HCT116 (cell line): Measurements from ENCODE around the gene P2RY14. TPM values are rescaled to one million over a fixed set of nuclear protein-coding genes. Genes with fewer than 3 reads are reported as not detected.

Experiments
- ATAC-seq: fragments of 200-7000 bp; cut with Tn5 transposase; 2 replicates; pipeline ENCODE4 v1.9.1; 2020; ENCODE audit warnings: mild to moderate bottlenecking, moderate library complexity
- BruUV-seq: library from RNA; stranded (reverse); fragments of 400-500 nt; replicated peaks from 2 replicates; lab custom pipeline; 2021; lab: Mats Ljungman, UMichigan
- CTCF ChIA-PET: fragments of 300-600 bp; sonication (Branson Sonifier 250); formaldehyde crosslinking; loops from one replicate; lab custom pipeline; 2021; ENCODE audit warnings: antibody characterized with exemption; lab: Charles Lee
- POLR2A ChIA-PET: fragments of 300-600, 350-600 bp; sonication (Branson Sonifier 250); formaldehyde crosslinking; loops from one replicate; lab custom pipeline; 2021; ENCODE audit warnings: antibody characterized with exemption; lab: Charles Lee
- RAD21 ChIA-PET, 2 experiments: fragments of 300-600 bp; sonication (Branson Sonifier 250); formaldehyde crosslinking; loops; one replicate each; lab custom pipeline; 2023; ENCODE audit warnings: low total read pairs in 2 of 2; ENCODE audit not compliant: uncharacterized antibody in 2 of 2, unreplicated experiment in 2 of 2, low non-redundant PET in 1 of 2; lab: Charles Lee
- DNase-seq: peaks from one replicate; pipeline ENCODE4 v3.0.0-alpha.2; 2010; ENCODE audit warnings: low read depth, low spot score
- H2AFZ ChIP-seq: fragments of 200-600 bp; shearing (Covaris generic), sonication (generic); 2 replicates; pipeline ENCODE4 v1.6.1; 2017; ENCODE audit warnings: low read depth, mixed run types, mixed read lengths, antibody characterized with exemption, low read length; ENCODE audit not compliant: poor library complexity, severe bottlenecking
- H3K27ac ChIP-seq: 2 replicates; pipeline ENCODE4 v1.5.1; 2012; ENCODE audit warnings: low read depth, low read length
- H3K27me3 ChIP-seq: fragments of 200-600 bp; sonication (generic); 2 replicates; pipeline ENCODE4 v1.6.1; 2016; ENCODE audit warnings: mixed run types, low read length, mixed read lengths; ENCODE audit not compliant: insufficient read depth
- H3K36me3 ChIP-seq, 2 experiments: fragments of 200-500 bp in 1 of 2; fragments of 200-600 bp in 1 of 2; sonication (Bioruptor generic) in 1 of 2; sonication (generic) in 1 of 2; 2 replicates each; pipeline versions ENCODE4 v1.5.1 to v1.6.1; 2014 to 2016; ENCODE audit warnings: low read length in 2 of 2, inconsistent platforms in 1 of 2, mixed read lengths in 1 of 2, mixed run types in 1 of 2; ENCODE audit not compliant: insufficient read depth in 2 of 2, control insufficient read depth in 1 of 2
- H3K4me1 ChIP-seq, 2 experiments: fragments of 200-600 bp in 1 of 2; sonication (generic) in 1 of 2; 2 replicates each; pipeline versions ENCODE4 v1.5.1 to v1.6.1; 2012 to 2017; ENCODE audit warnings: low read length in 2 of 2, inconsistent platforms in 1 of 2, mild to moderate bottlenecking in 1 of 2, mixed read lengths in 1 of 2, mixed run types in 1 of 2, moderate library complexity in 1 of 2; ENCODE audit not compliant: insufficient read depth in 2 of 2, control insufficient read depth in 1 of 2
- H3K4me2 ChIP-seq: fragments of 200-600 bp; sonication (generic); 2 replicates; pipeline ENCODE4 v1.6.1; 2017; ENCODE audit warnings: mixed run types, low read length, mixed read lengths
- H3K4me3 ChIP-seq, 2 experiments: fragments of 200-600 bp in 1 of 2; sonication (generic) in 1 of 2; replicated peaks in 1 of 2; 2 replicates each; pipeline ENCODE4 v1.5.1; 2011 to 2016; ENCODE audit warnings: low read length in 2 of 2, control low read depth in 1 of 2, low read depth in 1 of 2, mild to moderate bottlenecking in 1 of 2, mixed read lengths in 1 of 2, mixed run types in 1 of 2
- H3K79me2 ChIP-seq: fragments of 200-600 bp; sonication (generic); 2 replicates; pipeline ENCODE4 v1.6.1; 2017; ENCODE audit warnings: mild to moderate bottlenecking, mixed run types, low read length, moderate library complexity, mixed read lengths; ENCODE audit not compliant: insufficient read depth
- H3K9ac ChIP-seq: fragments of 200-600 bp; sonication (generic); 2 replicates; pipeline ENCODE4 v1.6.1; 2016; ENCODE audit warnings: low read length, mixed read lengths
- H3K9me2 ChIP-seq: fragments of 200-600 bp; sonication (generic), shearing (Covaris generic); 2 replicates; pipeline ENCODE4 v1.6.1; 2017; ENCODE audit warnings: mixed run types, mild to moderate bottlenecking, moderate library complexity; ENCODE audit not compliant: insufficient read depth
- H3K9me3 ChIP-seq, 2 experiments: fragments of 200-500 bp in 1 of 2; fragments of 200-600 bp in 1 of 2; sonication (Bioruptor generic) in 1 of 2; sonication (generic) in 1 of 2; 2 replicates each; pipeline ENCODE4 v1.6.1; 2014 to 2017; ENCODE audit warnings: low read length in 2 of 2, mixed read lengths in 2 of 2, inconsistent platforms in 1 of 2, low read depth in 1 of 2, mild to moderate bottlenecking in 1 of 2, mixed run types in 1 of 2, moderate library complexity in 1 of 2; ENCODE audit not compliant: control insufficient read depth in 1 of 2, insufficient read depth in 1 of 2
- H4K20me1 ChIP-seq: fragments of 200-600 bp; sonication (generic), shearing (Covaris generic); 2 replicates; pipeline ENCODE4 v1.6.1; 2017; ENCODE audit warnings: mixed run types, mild to moderate bottlenecking, moderate library complexity; ENCODE audit not compliant: insufficient read depth
- CBX3 ChIP-seq: IDR thresholded peaks from 2 replicates; pipeline ENCODE4 v1.6.1; 2012; ENCODE audit warnings: low read depth
- CTCF ChIP-seq, 3 experiments: fragments of 200-600 bp in 1 of 3; sonication (generic) in 1 of 3; IDR thresholded peaks in 2 of 3; conservative IDR thresholded peaks in 1 of 3; 2 replicates each; pipeline ENCODE4 v1.5.1; 2012 to 2017; ENCODE audit warnings: low read depth in 2 of 3, low read length in 2 of 3, antibody characterized with exemption in 1 of 3, borderline replicate concordance in 1 of 3, control low read depth in 1 of 3, mild to moderate bottlenecking in 1 of 3, mixed read lengths in 1 of 3, mixed run types in 1 of 3, moderate library complexity in 1 of 3; ENCODE audit not compliant: insufficient read depth in 1 of 3
- EZH2phosphoT487 ChIP-seq: fragments of 200-600 bp; IDR thresholded peaks from 2 replicates; pipeline ENCODE4 v1.6.1; 2018; ENCODE audit warnings: antibody characterized with exemption, borderline replicate concordance
- FOSL1 ChIP-seq: IDR thresholded peaks from 2 replicates; pipeline ENCODE4 v1.6.1; 2012; ENCODE audit warnings: low read depth
- MAX ChIP-seq: IDR thresholded peaks from 2 replicates; pipeline ENCODE4 v1.6.1; 2012
- SIN3A ChIP-seq: IDR thresholded peaks from 2 replicates; pipeline ENCODE4 v1.6.1; 2012; ENCODE audit warnings: low read depth
- SP1 ChIP-seq: IDR thresholded peaks from 2 replicates; pipeline ENCODE4 v1.6.1; 2012; ENCODE audit warnings: low read depth
- TCF7L2 ChIP-seq: IDR thresholded peaks from 2 replicates; pipeline ENCODE4 v1.7.0; 2011; ENCODE audit warnings: borderline replicate concordance, inconsistent platforms; ENCODE audit not compliant: insufficient read depth, insufficient read length; ENCODE audit errors: extremely low read depth
- YY1 ChIP-seq: IDR thresholded peaks from 2 replicates; pipeline ENCODE4 v1.6.1; 2011; ENCODE audit warnings: low read length, low read depth, moderate library complexity, mild to moderate bottlenecking; ENCODE audit not compliant: insufficient replicate concordance; ENCODE audit errors: extremely low read depth
- ZBTB33 ChIP-seq: IDR thresholded peaks from 2 replicates; pipeline ENCODE4 v1.6.1; 2011; ENCODE audit warnings: mild to moderate bottlenecking, low read length, moderate library complexity; ENCODE audit not compliant: insufficient replicate concordance; ENCODE audit errors: extremely low read depth
- ZNF274 ChIP-seq: fragments of 200-500 bp; sonication (Bioruptor generic); IDR thresholded peaks from 2 replicates; pipeline ENCODE4 v1.6.1; 2014; ENCODE audit warnings: mild to moderate bottlenecking, low read depth, low read length, inconsistent platforms
- intact Hi-C: fragments of 100-400 bp; cut with micrococcal nuclease; formaldehyde crosslinking; loops from 2 replicates; pipeline ENCODE4 v1.10.0; 2022
- total RNA-seq: library from RNA; stranded (reverse); gene quantifications from one replicate; pipeline ENCODE4 v1.2.1, GENCODE V29; 2021; ENCODE audit not compliant: unreplicated experiment

P2RY14 gene
- total RNA-seq, 1 experiment from 2014 or later = not detected

GRCh38 chr3:151228666-151229040 is 49.7 kb downstream of the P2RY14 start:
- no peak overlapping the region for H3K4me3 ChIP-seq
- no peak for ATAC-seq

More at GRCh38 chr3:151228666-151229040, 49.7 kb downstream of the P2RY14 start:
- Histone ChIP-seq H3K9ac (no peak overlapping the region), H3K27ac (no peak overlapping the region), H3K79me2 (no peaks in the 10 kb centered on the region), H3K27me3 (no peaks in the 10 kb centered on the region), H3K36me3 (no peaks in the 10 kb centered on the region), H4K20me1 (no peaks in the 10 kb centered on the region), H3K4me2 (peak overlapping the region; percentile 55), H2AFZ (no peak overlapping the region), H3K9me3 (no peaks in the 10 kb centered on the region), H3K4me1 (peaks cover 0 to 16% of the 10 kb centered on the region in 2 experiments; a peak in 2 of 4 replicates), H3K9me2 (no peaks in the 10 kb centered on the region)
- ChIA-PET POLR2A (no interaction called here), RAD21 (no interaction called here), CTCF (interaction anchor here (0.7 to 1.5 kb wide), 4 partner anchors 52 to 610 kb away, joined by 3 to 6 read pairs (median 4); no protein-coding TSS in a partner anchor)
- DNase-seq = no peak
- intact Hi-C loops = loop anchor here (1.0 to 5.0 kb wide), 2 partner anchors 55 to 689 kb away; no protein-coding TSS in a partner anchor
- BruUV-seq = no TSS peak
- no peak for TF ChIP-seq ZBTB33
- TF ChIP-seq SP1 = no peak
- TF ChIP-seq EZH2phosphoT487 = no peak
- no peak for TF ChIP-seq YY1
- no peak for TF ChIP-seq MAX
- TF ChIP-seq FOSL1 = no peak
- TF ChIP-seq TCF7L2 = no peak
- no peak for TF ChIP-seq CBX3
- TF ChIP-seq ZNF274 = no peak
- no peak for TF ChIP-seq SIN3A
- TF ChIP-seq CTCF (IDR thresholded peaks at IDR 0.05 in 2 of 3, conservative IDR thresholded peaks at IDR 0.05 in 1 of 3; ENCODE audit: borderline replicate concordance in 1 of 3, insufficient read depth in 1 of 3, low read depth in 2 of 3, low read length in 2 of 3) = no peak
